Transverse colon (tissue), 4 donors: ENCODE data around the gene CTNNA1.

Experiments
- CTCF ChIP-seq, 5 experiments: fragments of 200-600 bp in 3 of 5; fragments of 450-650 bp in 2 of 5; sonication (generic) in 3 of 5; IDR thresholded peaks; 1 replicate in 2 of 5; 2 replicates in 3 of 5; pipeline ENCODE4 v1.5.1; 2016 to 2017; ENCODE audit warnings: antibody characterized with exemption in 5 of 5, inconsistent platforms in 3 of 5, mild to moderate bottlenecking in 2 of 5, moderate library complexity in 1 of 5
- POLR2AphosphoS5 ChIP-seq, 3 donors: sonication (generic); formaldehyde crosslinking; IDR thresholded peaks; one replicate each; pipeline ENCODE4 v1.6.1; 2016; ENCODE audit warnings: antibody characterized with exemption in 3 of 3

- peak; percentile 36 to 56 (median 48) for TF ChIP-seq CTCF (IDR thresholded peaks at IDR 0.05)
- TF ChIP-seq POLR2AphosphoS5 (IDR thresholded peaks at IDR 0.05) = no peak
These were observed 36.6 kb downstream of the CTNNA1 start for GRCh38 chr5:138789771-138790242.
